Mammary epithelial cell (primary cell): ENCODE data around the gene UTS2B.

ENCODE experiments used
- EZH2 ChIP-seq: IDR thresholded peaks from 2 replicates; pipeline ENCODE4 v1.6.1; 2012; ENCODE audit warnings: low read length, inconsistent platforms, borderline replicate concordance
- TF ChIP-seq, protein P1 (sequence below), 2 donors: IDR thresholded peaks in 1 of 2; conservative IDR thresholded peaks in 1 of 2; 2 replicates each; pipeline ENCODE4 v1.5.1; 2011 to 2012; ENCODE audit warnings: inconsistent platforms in 2 of 2, low read length in 2 of 2, mild to moderate bottlenecking in 2 of 2, control low read depth in 1 of 2, low read depth in 1 of 2; ENCODE audit not compliant: insufficient read depth in 1 of 2; ENCODE audit errors: extremely low read depth in 1 of 2

DNA sequence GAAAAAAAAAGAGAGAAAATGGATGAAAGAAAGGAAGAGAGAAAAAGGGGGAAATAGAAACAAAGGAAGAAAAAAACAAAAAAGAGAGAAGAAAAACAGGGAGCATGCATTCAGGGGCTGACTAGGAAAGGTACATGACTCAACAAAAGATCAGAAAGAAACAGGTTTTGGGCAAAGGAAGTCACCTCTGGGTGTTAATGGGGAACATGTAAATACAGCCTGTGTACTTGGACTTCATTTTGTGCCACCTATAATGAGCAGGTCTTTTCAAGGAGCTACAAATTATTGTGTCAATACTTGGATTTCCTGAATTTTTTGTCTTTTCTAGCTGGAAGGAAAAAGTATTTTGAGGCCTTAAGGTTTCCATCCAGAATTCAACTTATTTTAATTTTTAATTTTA is 54.6 kb downstream of the UTS2B start:
- TF ChIP-seq, protein P1, sequence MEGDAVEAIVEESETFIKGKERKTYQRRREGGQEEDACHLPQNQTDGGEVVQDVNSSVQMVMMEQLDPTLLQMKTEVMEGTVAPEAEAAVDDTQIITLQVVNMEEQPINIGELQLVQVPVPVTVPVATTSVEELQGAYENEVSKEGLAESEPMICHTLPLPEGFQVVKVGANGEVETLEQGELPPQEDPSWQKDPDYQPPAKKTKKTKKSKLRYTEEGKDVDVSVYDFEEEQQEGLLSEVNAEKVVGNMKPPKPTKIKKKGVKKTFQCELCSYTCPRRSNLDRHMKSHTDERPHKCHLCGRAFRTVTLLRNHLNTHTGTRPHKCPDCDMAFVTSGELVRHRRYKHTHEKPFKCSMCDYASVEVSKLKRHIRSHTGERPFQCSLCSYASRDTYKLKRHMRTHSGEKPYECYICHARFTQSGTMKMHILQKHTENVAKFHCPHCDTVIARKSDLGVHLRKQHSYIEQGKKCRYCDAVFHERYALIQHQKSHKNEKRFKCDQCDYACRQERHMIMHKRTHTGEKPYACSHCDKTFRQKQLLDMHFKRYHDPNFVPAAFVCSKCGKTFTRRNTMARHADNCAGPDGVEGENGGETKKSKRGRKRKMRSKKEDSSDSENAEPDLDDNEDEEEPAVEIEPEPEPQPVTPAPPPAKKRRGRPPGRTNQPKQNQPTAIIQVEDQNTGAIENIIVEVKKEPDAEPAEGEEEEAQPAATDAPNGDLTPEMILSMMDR (conservative IDR thresholded peaks at IDR 0.05 in 1 of 2, IDR thresholded peaks at IDR 0.05 in 1 of 2; ENCODE audit: extremely low read depth in 1 of 2, insufficient read depth in 1 of 2, low read depth in 1 of 2, low read length in 2 of 2), result no peak
- no peak for TF ChIP-seq EZH2
